ENCODE data around the gene SLC28A1. TPM values are rescaled to one million over a fixed set of nuclear protein-coding genes. Genes with fewer than 3 reads are reported as not detected.

SLC28A1 gene
- total and polyA plus RNA-seq, 2 donors (not counting 1 experiment from before 2014, with no cell fraction given) = not detected

- ATAC-seq (ENCODE audit: low read depth) (no peak), DNase-seq (no peak)
- Histone ChIP-seq H3K79me2 (ENCODE audit: control insufficient read depth, insufficient read depth, low read length) (no peaks in the 10 kb centered on the region), H3K4me3 (ENCODE audit: control extremely low read depth in 1 of 5, extremely low read depth in 1 of 5, insufficient read depth in 1 of 5, low read depth in 2 of 5, low read length in 4 of 5) (no peak overlapping the region), H3K9ac (ENCODE audit: low read length) (no peak overlapping the region), H4K20me1 (ENCODE audit: control insufficient read depth, insufficient read depth, low read length, poor library complexity, severe bottlenecking) (no peaks in the 10 kb centered on the region), H2AFZ (ENCODE audit: insufficient read depth, low read depth, low read length, poor library complexity, severe bottlenecking) (no peak overlapping the region), H3K4me1 (ENCODE audit: control insufficient read depth in 2 of 2, insufficient read depth in 2 of 2, low read length in 2 of 2) (no peaks in the 10 kb centered on the region), H3K36me3 (replicated peaks in 1 of 2; ENCODE audit: control extremely low read depth in 1 of 2, control insufficient read depth in 1 of 2, extremely low read depth in 1 of 2, insufficient read depth in 2 of 2, low read length in 1 of 2) (no peaks in the 10 kb centered on the region), H3K27me3 (replicated peaks in 1 of 4; ENCODE audit: control extremely low read depth in 1 of 4, control insufficient read depth in 3 of 4, insufficient read depth in 4 of 4, low read length in 3 of 4) (no peaks in the 10 kb centered on the region), H3K4me2 (replicated peaks; ENCODE audit: low read depth, low read length, poor library complexity, severe bottlenecking) (no peak overlapping the region), H3K9me3 (ENCODE audit: control extremely low read depth in 1 of 3, control insufficient read depth in 2 of 3, insufficient read depth in 1 of 3, low read length in 2 of 3) (peaks cover 6 to 15% (median 13%) of the 10 kb centered on the region in 3 donors), H3K27ac (ENCODE audit: low read length in 2 of 2) (no peak overlapping the region)
- Mint-ChIP-seq H3K27me3 (peaks cover 11% of the 10 kb centered on the region), H3K27ac (no peak overlapping the region), H3K4me3 (no peak overlapping the region), H3K9me3 (ENCODE audit: insufficient read depth) (peaks cover 8% of the 10 kb centered on the region), H3K4me1 (no peaks in the 10 kb centered on the region)
- CTCF ChIA-PET = no interaction called here
- POLR2A ChIA-PET = no interaction called here
- TF ChIP-seq CTCF (IDR thresholded peaks at IDR 0.05) (no peak), EZH2 (IDR thresholded peaks at IDR 0.05; ENCODE audit: borderline replicate concordance, insufficient read depth, low read depth, low read length, poor library complexity, severe bottlenecking) (no peak)
- intact Hi-C loops (cut with micrococcal nuclease) = no loop called here
- 87% methylated on average over 1 of the region's 1 CpG for WGBS (ENCODE audit: insufficient coverage)
These were observed 41.7 kb upstream of the SLC28A1 start for GRCh38 chr15:84842781-84843180.

DNA sequence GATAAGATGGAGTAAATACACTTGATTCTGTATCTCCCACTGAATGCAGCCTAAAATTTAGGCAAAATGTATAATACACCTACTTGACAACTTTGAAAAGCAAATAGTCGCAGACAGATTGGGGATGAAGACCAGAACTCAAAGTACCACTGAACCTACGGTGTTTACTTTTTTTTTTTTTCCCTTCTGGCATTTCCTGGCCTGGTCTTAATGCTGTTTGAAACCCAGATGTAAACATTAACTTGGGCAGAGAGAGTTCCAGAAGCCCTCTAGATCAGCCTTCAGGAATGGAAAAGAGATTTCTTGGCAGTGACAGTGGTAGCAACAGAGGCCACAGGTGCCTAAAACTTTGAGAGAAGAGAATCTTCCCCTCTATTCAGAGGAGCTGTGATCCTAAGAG lies 39.5 kb upstream of the SLC28A1 start:
- H3K4me3 Mint-ChIP-seq = no peak overlapping the region

More for the DNA sequence above, 39.5 kb upstream of the SLC28A1 start:
- H2AFZ ChIP-seq (ENCODE audit: insufficient read depth, low read depth, low read length, poor library complexity, severe bottlenecking) = no peak overlapping the region
- H4K20me1 ChIP-seq (ENCODE audit: control insufficient read depth, insufficient read depth, low read length, poor library complexity, severe bottlenecking) = no peaks in the 10 kb centered on the region
- no peak for ATAC-seq (ENCODE audit: low read depth)
- 100% methylated on average over 1 of the region's 2 CpGs for WGBS (ENCODE audit: insufficient coverage)
- intact Hi-C loops (cut with micrococcal nuclease) = loop anchor here (1.0 to 5.0 kb wide), 2 partner anchors 82 to 165 kb away; no protein-coding TSS in a partner anchor
- no peak overlapping the region for H3K27ac ChIP-seq (ENCODE audit: low read length in 2 of 2)
- no peaks in the 10 kb centered on the region for H3K4me1 ChIP-seq (ENCODE audit: control insufficient read depth in 2 of 2, insufficient read depth in 2 of 2, low read length in 2 of 2)
- H3K27me3 ChIP-seq (replicated peaks in 1 of 4; ENCODE audit: control extremely low read depth in 1 of 4, control insufficient read depth in 3 of 4, insufficient read depth in 4 of 4, low read length in 3 of 4) = no peaks in the 10 kb centered on the region
- no peak overlapping the region for H3K4me3 ChIP-seq (ENCODE audit: control extremely low read depth in 1 of 5, extremely low read depth in 1 of 5, insufficient read depth in 1 of 5, low read depth in 2 of 5, low read length in 4 of 5)
- DNase-seq = no peak
- Mint-ChIP-seq H3K27me3 (peaks cover 7% of the 10 kb centered on the region), H3K9me3 (ENCODE audit: insufficient read depth) (peaks cover 8% of the 10 kb centered on the region), H3K4me1 (no peaks in the 10 kb centered on the region), H3K27ac (no peak overlapping the region)
- CTCF ChIA-PET = interaction anchor here (1.0 to 1.7 kb wide), 7 partner anchors 11 to 199 kb away, joined by 3 to 5 read pairs (median 4); no protein-coding TSS in a partner anchor
- TF ChIP-seq CTCF (IDR thresholded peaks at IDR 0.05) = no peak
- TF ChIP-seq EZH2 (IDR thresholded peaks at IDR 0.05; ENCODE audit: borderline replicate concordance, insufficient read depth, low read depth, low read length, poor library complexity, severe bottlenecking) = no peak
- no peaks in the 10 kb centered on the region for H3K79me2 ChIP-seq (ENCODE audit: control insufficient read depth, insufficient read depth, low read length)
- no peak overlapping the region for H3K9ac ChIP-seq (ENCODE audit: low read length)
- peaks cover 7 to 19% (median 15%) of the 10 kb centered on the region in 3 donors for H3K9me3 ChIP-seq (ENCODE audit: control extremely low read depth in 1 of 3, control insufficient read depth in 2 of 3, insufficient read depth in 1 of 3, low read length in 2 of 3)
- POLR2A ChIA-PET = no interaction called here
- no peaks in the 10 kb centered on the region for H3K36me3 ChIP-seq (replicated peaks in 1 of 2; ENCODE audit: control extremely low read depth in 1 of 2, control insufficient read depth in 1 of 2, extremely low read depth in 1 of 2, insufficient read depth in 2 of 2, low read length in 1 of 2)
- H3K4me2 ChIP-seq (replicated peaks; ENCODE audit: low read depth, low read length, poor library complexity, severe bottlenecking) = no peak overlapping the region

Measured in B cell (primary cell).